Measurements from ENCODE around the gene HIRA. TPM values are rescaled to one million over a fixed set of nuclear protein-coding genes. Genes with fewer than 3 reads are reported as not detected.

The HIRA gene
- total and polyA plus RNA-seq, 9 of the 15 experiments (the other 6 are each of a cell fraction or from before 2014, with no cell fraction given): 0.96 to 132 (median 58.4) TPM

DNA sequence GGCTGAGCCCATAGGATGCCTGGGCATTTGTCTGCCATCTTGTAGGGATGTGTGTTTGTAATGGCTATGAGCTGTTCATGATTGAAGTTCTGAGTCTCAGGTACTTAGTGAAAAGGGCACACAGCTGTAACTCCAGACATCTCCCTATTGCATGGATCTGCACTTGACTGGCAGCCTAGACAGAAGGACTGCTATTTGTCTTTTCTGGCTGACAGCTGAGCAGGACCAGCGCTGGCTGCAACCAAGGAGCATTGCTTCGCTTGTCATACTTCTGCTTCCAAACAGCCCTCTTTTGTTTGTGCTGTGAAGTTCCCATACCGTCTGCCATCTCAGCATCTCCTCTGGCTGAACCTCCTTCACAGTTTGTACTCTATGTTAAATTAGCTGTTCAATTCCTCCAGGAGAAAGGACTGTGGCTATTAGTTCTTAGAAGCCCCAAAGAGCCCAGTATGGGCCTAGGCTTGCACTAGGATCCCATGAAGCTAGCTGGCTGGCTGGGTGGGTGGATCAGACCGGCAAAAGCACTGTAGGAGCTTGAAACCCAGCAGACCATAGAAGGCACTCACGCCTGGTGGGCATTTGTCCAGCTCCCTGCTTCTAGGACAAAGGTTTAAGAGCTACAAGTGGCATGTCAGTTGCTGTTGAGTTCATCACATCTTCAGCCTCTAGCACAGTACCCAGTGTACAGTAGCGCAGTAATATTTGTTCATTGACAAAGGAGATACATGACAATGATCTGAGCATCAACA is 20.4 kb downstream of the HIRA start (continued):
- no peak for TF ChIP-seq ZNF740 (CRISPR knock-in tag; IDR thresholded peaks at IDR 0.05)
- no peak for TF ChIP-seq ZNF740 (tag; IDR thresholded peaks at IDR 0.05)
- no peak for TF ChIP-seq E2F8 (IDR thresholded peaks at IDR 0.05; ENCODE audit: low read depth, partially characterized antibody)
- no peak for TF ChIP-seq ZBED1 (IDR thresholded peaks at IDR 0.05)
- peak; percentile 28 for TF ChIP-seq MEIS2 (IDR thresholded peaks at IDR 0.05; ENCODE audit: partially characterized antibody)
- TF ChIP-seq SRF (CRISPR knock-in tag; IDR thresholded peaks at IDR 0.05): 0 out of 4 replicates have a peak, but pooled peaks of 1 of the 2 experiments have one; percentile 26
- no peak for TF ChIP-seq SIN3A (IDR thresholded peaks at IDR 0.05; ENCODE audit: borderline replicate concordance in 2 of 2, control insufficient read depth in 1 of 2, low read depth in 2 of 2, low read length in 2 of 2)
- TF ChIP-seq, protein P1, sequence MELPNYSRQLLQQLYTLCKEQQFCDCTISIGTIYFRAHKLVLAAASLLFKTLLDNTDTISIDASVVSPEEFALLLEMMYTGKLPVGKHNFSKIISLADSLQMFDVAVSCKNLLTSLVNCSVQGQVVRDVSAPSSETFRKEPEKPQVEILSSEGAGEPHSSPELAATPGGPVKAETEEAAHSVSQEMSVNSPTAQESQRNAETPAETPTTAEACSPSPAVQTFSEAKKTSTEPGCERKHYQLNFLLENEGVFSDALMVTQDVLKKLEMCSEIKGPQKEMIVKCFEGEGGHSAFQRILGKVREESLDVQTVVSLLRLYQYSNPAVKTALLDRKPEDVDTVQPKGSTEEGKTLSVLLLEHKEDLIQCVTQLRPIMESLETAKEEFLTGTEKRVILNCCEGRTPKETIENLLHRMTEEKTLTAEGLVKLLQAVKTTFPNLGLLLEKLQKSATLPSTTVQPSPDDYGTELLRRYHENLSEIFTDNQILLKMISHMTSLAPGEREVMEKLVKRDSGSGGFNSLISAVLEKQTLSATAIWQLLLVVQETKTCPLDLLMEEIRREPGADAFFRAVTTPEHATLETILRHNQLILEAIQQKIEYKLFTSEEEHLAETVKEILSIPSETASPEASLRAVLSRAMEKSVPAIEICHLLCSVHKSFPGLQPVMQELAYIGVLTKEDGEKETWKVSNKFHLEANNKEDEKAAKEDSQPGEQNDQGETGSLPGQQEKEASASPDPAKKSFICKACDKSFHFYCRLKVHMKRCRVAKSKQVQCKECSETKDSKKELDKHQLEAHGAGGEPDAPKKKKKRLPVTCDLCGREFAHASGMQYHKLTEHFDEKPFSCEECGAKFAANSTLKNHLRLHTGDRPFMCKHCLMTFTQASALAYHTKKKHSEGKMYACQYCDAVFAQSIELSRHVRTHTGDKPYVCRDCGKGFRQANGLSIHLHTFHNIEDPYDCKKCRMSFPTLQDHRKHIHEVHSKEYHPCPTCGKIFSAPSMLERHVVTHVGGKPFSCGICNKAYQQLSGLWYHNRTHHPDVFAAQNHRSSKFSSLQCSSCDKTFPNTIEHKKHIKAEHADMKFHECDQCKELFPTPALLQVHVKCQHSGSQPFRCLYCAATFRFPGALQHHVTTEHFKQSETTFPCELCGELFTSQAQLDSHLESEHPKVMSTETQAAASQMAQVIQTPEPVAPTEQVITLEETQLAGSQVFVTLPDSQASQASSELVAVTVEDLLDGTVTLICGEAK (IDR thresholded peaks at IDR 0.05): no peak
- TF ChIP-seq, protein P1 (CRISPR knock-in tag; IDR thresholded peaks at IDR 0.05): no peak; the same call in 1 of the 2 replicates
- no peak for TF ChIP-seq BRF2 (IDR thresholded peaks at IDR 0.05; ENCODE audit: borderline replicate concordance, insufficient read depth, insufficient read length)
- no peak for TF ChIP-seq GATAD2A (IDR thresholded peaks at IDR 0.05)
